GM19397 (cell line): Measurements from ENCODE around the gene TP63.
"Not testable (repeated sequence)": the region's sequence is repeated elsewhere in the genome, so short reads cannot be mapped to it uniquely, and the experiment has no call there.

Experiments
- ATAC-seq: cut with Tn5 transposase; IDR thresholded peaks from one replicate; pipeline ENCODE4 v1.9.1; 2021; ENCODE audit warnings: mild to moderate bottlenecking, moderate library complexity; ENCODE audit not compliant: unreplicated experiment

TP63 gene

DNA sequence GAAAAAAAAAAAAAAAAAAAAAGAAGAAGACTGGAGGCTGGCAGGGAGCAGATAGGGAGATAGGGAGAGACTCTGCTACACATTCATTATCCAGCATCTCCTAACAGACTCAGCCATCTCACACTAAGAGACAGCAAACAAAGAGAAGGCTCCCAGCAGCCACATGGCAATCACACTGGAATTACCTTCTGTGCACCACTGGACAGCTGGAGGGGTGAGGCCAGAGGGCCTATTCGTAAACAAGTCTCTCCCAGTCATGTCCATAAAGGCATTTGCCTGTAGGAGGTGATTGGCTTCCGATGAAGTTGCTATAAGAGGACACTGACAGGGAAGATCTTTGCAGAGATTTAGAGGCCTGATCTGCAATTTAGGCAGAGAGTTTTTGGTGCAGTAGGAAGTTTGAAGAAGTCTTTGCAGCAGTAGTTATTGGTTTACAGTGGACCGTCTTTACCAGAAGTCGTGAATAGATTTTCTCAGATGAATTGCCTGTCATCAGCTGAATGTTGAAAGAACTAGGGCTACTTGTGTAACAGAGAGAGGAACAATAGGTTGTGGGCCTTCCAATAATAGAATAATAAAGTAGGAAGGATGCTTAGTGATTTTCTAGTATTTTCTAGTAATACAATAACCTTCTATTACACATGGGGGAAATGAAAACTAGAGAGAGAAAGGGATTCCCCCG lies 89.7 kb downstream of the TP63 start:
- no peak for ATAC-seq

DNA sequence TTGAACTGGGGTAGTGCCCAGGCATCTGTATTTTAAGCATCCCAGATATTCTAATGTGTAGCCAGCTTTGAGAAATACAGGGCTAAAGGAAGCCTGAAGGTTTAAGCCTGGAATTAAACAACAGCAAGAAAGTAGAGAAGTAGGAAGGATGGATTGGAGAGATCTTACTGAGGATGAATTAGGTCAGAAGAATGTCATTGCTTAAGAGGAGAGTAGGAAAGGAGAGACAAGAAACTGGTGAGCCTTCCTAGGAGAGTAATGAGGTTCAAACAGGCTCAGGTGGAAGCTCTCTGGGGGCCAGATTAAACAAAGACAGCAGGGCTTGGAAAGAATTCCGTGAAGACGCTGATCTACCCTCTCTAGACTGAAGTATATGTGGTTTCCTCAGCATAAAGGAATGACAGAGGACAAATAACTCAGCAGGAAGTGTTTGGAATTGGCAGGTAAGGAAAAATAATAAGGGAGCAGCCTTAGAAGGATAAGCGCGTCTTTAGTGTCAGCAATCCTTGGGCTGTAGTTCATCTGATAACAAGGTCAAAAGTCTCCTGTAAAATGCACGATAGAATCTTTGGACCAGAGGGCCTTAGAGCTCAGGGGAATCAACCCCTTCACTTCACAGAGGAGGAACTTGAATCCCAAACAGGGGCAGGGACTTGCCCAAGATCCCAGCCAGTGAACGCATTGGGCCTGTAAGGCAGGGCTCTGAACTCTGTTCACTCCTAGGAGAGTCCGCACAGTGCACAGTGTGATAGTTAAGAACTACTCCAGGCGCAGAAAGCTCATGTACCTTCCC lies 90.9 kb downstream of the TP63 start:
- no peak for ATAC-seq

DNA sequence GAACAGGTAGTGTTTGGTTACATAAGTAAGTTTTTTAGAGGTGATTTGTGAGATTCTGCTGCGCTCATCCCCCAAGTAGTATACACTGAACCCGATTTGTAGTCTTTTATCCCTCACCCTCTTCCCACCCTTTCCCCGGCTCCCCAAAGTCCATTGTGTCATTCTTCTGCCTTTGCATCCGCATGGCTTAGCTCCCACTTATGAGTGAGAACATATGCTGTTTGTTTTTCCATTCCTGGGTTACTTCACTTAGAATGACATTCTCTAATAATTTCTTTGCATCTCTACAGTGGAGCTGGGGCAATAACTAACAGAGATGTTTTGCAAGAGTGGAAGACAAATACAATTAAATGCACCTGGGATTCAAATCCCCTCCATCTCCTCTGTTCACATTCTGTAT lies 93.2 kb downstream of the TP63 start:
- ATAC-seq, result no peak

DNA sequence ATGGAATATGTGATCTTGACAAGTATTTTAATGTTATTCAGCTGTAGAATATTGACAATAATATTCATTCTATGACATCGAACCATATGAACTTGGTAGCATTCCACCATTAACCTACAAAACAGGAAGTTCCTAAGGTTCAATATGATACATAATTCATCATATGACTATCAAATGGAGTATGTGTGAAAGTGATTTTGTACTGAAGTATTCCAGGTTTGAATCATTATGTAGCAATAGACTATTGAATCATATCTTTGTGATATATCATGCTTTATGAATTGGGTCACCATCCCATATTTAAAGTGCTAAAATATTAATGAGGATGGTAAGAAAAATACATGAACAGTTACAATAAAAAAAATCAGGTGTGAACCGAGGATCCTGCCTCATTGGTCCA lies 95.1 kb downstream of the TP63 start:
- ATAC-seq, result no peak

DNA sequence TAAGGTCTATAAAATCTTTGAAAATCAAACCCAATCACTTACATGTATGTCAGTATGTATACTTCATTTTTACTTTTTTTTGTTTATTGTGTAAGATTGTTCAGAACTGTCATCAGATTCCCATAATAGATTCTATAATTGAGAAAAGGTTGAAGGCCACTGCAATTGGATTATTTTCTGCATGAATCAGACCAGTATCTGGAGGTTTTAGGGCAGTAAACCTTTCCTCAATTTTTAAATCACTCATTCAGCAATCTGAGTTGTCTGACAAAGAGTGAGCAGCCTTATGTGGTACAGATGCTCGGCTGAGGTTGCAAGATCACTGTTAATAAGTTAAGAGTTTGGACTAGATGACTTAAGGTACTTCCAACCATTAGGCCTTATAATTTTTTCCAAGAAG lies 96.0 kb downstream of the TP63 start:
- no peak for ATAC-seq

DNA sequence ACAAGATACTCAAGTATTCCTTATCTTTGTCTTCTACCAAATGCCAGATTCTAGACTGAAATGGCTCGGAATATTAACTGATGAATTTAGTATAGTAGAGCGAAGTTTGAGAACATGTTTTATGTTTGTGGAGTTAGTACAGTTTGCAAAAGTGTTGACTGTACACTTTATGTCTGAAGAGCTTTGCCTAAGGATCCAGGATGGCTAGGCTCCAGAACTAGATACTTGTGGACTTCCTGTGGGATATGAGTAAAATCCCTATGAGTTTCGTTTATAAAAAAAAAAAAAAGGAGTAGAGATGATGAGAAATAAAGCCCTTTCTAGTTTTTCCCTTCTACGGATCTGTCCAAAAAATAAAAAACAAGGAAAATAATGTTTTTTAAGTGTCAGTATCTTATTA lies 96.7 kb downstream of the TP63 start:
- ATAC-seq, result no peak

DNA sequence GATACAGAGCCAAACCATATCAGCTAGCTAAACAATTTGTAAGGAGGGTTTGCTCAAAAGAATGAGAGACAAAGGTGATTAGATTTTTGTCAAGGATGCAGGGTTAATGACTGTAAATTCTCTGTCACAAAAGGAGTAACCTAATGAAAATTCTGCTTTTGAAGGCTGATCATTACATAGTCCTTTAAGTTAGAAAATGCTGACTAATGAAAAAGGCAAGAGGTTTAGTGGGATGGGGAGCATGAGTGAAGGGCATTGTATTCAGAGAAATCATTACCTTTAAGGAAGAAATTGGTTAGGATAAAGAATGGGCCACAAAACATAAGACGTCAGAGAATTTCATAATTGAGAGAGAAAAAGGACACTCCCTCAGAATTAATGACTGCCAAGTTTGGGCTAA lies 97.7 kb downstream of the TP63 start:
- ATAC-seq, result no peak

DNA sequence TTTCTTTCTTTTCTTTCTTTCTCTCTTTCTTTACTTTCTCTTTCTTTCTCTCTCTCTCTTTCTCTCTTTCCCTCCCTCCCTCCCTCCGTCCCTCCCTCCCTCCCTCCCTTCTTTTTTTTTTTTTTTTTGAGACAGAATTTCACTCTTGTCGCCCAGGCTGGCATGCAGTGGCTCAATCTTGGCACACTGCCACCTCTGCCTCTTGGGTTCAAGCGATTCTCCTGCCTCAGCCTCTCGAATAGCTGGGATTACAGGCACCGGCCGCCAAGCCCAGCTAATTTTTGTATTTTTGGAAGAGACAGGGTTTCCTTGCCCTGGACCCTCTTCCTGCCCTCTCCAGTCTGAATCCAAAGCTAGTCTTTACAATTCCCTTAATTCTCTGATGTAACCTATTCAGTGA lies 102.9 kb downstream of the TP63 start:
- no peak for ATAC-seq

DNA sequence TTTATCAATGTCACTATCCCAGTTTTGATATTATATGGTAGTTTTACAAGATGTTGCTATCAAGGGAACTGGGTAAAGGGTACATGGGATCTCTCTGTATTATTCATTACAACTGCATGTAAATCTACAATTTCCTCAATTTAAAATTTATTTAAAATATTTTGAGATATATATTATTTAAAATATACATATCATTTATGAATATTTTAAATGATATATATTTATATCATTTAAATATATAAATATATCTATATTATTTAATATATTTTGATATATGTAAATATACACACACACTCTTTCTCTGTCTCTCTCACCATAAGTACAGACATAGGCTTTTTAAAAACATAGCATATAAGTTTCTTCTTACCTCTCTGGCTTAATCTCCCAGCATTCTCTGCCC lies 104.7 kb downstream of the TP63 start:
- no peak for ATAC-seq

DNA sequence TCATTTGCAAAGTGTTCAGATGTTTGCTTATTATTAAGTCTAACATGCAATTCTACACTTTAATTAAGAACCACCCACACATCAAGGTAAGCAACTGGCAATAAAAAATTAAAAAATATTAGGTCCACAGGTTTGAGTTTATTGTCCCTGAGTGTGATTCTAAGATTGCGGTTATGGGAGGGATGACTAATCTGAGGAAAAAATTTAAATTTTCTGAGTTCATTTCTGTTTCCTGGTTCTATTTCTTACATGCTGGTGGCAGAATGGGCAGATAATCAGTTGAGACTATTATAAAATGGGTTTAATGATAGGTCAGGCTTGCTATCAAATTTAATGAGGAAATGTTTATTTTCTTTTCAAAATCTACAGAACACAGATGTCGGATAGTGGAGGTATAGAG lies 105.9 kb downstream of the TP63 start:
- ATAC-seq, result no peak

DNA sequence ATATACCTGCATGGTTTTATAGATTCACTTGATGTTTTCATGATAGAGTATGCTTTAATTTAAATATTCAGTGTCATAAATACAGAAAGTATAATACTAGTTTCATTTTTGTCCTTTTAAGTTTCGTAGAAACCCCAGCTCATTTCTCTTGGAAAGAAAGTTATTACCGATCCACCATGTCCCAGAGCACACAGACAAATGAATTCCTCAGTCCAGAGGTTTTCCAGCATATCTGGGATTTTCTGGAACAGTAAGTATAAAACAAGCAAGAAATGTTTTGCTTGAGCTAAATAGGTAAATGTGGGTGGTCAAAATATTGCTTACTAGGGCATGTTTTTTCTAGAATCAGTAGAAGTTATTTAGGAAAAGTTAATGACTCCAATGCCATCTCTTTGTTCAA lies 106.4 kb downstream of the TP63 start:
- ATAC-seq, result no peak

DNA sequence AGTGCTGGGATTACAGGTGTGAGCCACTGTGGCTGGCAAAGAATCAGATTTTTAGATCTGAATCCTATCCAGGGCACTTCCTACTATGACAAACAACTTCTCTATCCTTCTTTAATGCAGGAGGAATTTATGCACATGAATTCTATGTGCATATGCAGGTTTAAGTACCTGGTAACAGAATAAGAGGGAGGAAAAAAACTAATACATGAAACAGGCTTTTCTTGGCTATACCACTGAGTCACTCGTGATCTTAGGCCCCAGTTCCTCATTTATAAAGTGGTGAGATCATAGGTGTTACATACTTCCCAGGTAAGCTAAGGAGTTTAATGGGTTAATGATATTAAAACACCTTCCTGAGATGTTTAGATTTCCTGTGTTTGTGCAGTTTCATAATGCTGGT lies 108.2 kb downstream of the TP63 start:
- ATAC-seq, result no peak

DNA sequence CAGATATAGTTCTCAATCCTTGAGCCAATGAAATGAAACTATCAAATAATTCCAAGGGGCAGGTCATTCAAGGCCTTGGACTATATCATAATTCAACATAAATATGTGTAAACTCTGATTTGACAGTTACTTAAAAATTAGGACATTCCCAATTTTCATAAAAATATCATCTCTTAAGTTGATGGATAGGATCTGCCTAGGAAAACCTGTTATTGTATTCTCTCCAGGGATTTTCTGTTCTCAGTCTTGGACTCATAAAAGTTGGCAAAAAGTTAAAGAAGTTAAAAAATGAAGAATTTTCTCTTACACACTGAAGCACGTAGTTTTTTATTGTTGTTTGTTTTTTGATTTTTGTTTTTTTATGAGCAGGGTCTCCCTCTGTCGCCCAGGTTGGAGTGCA lies 109.0 kb downstream of the TP63 start:
- no peak for ATAC-seq

DNA sequence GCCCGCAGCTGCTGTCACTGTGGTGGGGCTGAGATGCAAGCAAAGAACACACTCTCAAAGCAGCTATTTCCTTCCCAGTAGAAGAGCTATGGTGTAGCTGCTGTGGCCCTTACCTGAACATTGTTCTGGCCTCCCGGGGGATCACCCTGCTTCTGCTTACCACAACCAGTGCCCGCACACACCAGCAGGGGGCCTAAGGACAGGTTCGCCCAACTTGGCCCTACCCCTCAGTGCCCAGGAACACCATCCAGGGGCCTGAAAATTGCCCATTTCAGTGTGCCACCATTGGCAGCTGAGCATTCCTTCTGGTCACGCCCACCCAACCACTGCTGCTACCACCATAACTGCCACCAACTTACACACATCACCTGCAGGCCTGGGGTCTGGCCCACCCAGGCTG lies 113.0 kb downstream of the TP63 start:
- no peak for ATAC-seq

DNA sequence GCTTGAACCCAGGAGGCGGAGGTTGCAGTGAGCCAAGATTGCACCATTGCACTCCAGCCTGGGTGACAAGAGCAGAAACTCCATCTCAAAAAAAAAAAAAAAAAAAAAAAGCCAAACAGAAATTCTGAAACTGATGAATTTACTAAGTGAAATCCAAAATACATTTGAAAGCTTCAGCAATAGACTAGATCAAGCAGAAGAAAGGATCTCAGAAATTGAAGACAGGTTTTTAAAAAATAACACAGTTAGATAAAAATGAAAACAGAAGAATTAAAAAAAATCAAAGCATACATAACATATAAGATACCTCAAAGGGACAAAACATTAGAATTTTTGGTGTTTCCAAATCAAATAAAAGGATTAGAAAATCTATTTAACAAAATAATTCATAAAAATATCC lies 114.4 kb downstream of the TP63 start:
- ATAC-seq, result no peak

DNA sequence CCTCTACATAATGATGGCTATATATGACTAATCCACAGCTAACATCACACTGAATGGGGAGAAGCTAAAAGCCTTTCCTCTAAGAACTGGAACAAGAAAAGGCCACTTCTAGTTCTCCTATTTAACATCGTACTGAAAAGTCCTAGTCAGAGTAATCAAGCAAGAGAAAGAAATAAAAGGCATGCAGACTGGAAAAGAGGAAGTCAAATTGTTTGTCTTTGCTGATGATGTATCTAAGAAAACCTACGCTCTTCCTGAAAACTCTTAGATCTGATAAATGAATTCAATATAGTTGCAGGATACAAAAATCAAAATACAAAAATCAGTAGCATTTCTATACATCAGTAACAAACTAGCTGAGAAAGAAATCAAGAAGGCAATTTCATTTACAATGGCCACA lies 116.9 kb downstream of the TP63 start:
- no peak for ATAC-seq

DNA sequence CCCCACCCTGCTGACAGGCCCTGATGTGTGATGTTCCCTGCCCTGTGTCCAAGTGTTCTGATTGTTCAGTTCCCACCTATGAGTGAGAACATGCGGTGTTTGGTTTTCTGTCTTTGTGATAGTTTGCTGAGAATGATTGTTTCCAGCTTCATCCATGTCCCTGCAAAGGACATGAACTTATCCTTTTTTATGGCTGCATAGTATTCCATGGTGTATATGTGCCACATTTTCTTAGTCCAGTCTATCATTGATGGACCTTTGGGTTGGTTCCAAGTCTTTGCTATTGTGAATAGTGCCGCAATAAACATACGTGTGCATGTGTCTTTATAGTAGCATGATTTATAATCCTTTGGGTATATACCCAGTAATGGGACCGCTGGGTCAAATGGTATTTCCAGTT lies 119.8 kb downstream of the TP63 start:
- not testable (repeated sequence) for ATAC-seq

DNA sequence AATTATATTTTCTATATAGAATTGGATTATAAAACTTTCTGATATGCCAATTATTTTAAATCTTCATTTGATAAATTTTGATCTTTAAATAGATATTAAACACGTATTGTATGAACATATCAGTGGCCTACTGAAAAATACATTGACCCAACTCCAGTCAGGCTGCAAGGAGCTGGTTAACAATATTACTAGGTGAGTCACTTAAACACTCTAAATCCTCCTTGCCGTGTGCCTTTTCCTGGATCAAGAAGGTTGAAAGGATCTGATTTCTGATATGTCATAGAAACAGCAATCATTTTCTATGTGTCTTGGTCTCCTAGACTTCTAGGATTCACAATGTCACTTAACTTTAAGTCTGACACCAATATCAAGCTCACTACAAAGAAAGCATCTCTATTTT lies 123.2 kb downstream of the TP63 start:
- ATAC-seq, result no peak

DNA sequence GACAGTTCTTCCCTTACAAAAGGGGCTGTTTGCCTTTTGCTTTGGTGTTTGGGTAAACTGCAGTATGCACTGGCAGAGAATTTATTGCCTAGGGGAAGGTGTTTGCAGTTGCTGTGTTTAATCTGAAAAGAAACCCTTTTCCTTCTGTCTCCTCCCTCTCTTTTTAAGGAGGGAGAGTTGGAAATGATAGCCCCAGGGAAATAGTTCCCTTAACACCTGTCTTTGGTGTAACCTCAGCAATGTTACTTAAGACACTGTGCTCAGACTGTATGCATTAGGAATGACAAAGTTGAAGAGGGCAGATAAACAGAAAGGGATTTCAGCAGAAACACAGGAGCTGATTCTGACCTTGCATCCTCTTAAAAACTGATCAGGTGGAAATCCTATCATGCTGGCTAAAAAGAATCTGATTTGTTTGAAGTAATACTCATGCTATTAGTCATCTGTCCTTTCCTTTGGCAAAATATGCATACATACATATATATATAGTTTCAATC lies 125.4 kb downstream of the TP63 start:
- ATAC-seq, result no peak

DNA sequence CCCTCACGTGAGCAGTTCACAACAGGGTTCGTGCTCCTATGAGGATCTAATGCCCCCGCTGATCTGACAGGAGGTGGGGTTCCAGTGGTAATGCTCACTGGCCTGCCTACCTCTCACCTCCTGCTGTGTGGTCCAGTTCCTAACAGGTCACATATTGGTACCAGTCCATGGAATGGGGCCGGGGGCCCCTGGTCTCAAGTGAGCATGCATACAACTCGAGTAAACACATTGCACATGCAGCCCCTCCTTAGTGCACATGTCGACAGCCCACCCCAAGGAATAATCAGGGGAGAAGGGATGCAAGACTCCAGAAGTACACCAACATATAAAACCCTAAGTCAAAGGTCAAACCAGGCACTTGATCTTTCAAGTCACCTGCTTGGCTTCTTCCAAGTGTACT lies 127.0 kb downstream of the TP63 start:
- no peak for ATAC-seq

DNA sequence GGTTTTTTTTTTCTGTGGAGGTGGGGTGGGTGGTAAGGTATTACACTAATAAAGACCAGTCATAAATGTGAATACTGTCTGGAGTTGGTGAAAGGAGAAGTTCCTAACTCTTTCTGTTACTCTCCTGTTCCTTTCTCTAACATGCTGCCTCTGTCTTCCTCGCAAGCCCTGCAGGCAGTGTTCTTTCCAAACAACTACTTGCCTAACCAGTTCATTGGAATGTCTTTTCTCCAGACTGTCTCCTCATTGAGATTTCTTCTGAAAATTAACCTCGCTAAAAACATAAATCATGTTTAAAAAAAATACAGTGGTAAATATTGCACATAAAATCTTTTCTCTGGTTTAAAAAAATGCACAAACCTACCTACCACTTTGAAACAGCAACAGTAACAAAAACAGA lies 135.2 kb downstream of the TP63 start:
- no peak for ATAC-seq

DNA sequence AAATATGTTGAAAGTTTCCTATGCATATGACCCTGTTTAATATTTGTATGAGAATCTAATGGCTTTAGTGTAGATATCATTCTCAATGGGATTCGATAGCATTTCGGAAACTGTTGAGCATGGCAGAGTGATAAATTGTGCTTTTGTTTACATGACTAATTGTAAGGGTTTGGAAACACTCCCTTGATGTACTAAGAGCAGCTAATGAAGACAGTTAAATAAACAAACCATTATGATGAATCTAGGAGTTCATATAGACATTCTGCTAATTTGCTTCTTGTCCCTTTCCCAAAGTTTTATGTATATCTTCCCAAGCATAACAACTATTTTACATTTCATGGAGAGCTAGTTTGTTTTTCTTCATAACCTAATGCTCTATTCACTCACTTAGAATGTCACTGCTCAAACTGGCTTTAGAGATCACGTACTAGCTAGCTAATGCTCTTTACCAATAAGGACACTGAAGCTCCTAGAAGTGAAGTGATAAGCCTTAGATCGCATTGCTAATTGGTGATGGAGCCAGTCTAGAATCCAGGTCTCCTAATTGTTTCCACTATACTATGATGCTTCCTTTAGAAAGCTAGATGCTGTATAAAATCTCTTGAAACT lies 140.8 kb downstream of the TP63 start:
- ATAC-seq, result no peak
